NCI-H128 (cell line): ENCODE results near the gene ZBTB7C.

Source experiments
- DNase-seq: peaks from one replicate; lab custom pipeline; 2025; ENCODE audit not compliant: unreplicated experiment; lab: John Stamatoyannopoulos, UW

ZBTB7C gene

DNA sequence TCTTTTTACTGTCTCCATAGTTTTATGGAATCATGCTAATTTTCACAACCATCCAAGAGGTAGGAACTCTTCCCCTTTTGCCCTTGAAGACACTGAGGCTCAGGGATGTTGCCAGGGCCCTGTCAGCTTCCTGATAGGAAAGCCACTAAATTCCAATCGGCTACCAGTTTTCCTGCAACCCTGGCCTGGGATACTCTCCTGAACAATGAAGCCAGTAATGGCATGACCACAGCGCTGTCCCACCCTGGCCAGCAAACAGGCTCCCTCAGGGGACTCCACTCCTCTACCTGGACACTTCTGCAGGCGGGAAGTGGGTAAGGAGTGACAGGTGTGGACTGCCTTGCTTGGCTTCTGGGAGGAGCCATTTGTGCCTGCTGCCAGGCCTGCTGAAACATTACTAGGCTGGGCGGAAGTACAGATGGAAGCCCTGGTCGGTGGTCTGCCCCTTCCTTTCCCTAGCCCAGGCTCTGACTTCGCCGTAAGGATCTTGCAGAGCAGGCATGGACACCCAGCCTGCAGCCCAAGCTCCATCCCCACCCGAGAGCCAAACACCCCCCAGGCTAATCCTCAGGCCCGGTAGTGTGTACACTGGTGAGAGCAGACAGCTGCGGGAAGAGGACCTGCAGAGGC is 400.0 kb downstream of the ZBTB7C start:
- no peak for DNase-seq

DNA sequence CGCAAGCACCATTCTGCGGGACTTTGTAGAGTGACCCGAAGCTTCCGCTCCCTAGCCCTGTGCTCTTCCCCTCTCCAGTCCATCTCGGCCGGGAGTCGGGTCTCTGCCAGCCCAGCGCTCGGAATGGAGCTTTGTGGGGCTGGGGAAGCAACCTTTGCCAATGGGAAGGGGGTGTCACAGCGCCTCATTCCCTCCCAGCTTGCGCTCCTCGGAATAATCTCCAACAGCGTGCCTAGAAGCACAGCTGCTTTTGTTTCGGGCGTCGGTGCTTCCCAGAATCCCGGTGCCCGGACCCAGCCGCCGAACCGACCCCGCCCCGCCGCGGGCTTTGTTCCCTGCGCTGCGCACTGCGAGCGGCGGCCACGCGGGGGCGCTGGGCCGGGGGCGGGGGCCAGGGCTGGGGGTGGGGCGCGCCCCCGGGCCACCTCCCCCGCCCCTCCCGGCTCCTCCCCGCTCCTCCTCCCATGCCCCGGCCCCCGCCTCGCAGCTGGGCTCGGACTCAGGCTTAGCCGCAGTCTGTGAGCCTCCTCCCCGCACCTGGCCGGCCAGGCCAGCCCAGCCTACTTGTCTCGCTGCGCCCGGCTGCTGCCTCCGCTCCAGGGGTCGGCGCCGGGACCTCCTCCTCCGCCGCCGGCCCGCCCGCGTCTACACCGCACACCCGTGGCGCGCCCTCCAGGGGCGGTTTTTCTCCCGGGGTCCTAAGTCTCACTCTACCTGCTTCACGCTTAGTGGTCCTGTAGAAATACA is 401.1 kb downstream of the ZBTB7C start:
- DNase-seq: peak; percentile 38

DNA sequence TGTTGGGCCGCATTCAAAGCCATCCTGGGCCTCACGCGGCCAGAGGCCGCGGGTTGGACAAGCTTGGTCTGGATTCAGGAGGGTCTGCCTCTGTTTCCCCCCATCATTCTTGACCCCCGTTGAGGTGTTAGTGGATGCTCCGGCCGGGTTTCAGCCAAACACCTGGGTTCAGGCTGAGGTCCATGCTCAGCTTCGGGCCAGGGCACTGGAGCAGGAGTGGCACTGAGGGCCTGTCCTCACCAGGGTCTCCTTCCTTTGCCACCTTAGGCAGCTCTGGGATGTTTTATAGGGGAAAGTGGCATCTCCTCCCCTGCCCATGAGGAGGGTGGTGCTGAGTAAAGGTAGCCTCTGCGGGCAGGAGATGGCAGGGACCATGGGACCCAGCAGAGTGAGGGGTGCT is 401.8 kb downstream of the ZBTB7C start:
- DNase-seq: no peak

DNA sequence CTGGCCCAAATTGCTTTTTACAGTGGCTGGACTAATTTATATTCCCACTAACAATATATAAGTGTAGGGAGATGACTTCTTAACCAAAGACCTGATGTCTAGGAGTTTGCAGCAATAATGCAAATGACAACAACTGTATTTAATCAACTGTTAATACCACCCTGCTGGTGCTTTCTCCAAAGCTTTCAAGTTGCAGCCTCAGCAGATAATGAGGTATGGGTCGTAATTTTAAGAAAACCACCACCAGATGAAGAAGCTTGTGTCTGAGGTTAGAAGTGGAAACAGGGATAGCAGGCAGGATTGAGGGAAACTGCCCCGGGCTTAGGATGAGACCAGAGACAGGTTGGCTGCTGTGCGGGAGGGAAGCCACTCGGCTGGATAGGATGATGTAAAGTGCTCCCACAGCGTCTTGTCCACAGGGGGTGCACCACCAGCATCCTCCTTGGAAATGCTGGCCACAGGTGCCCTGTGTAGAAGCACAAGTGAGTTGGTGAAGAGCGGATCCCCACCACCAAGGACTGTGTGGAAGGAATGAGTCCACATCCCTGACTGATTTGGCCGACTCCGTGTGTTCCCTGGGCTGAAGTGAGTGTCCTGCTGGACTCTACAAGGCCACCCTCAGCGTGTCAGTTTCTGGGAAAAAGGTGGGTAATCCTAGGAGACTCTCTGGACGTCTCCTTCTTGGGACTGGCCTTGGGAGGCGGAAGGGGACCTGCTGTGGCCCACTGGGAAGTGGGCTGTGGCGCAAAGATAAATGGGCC is 402.6 kb downstream of the ZBTB7C start:
- no peak for DNase-seq

DNA sequence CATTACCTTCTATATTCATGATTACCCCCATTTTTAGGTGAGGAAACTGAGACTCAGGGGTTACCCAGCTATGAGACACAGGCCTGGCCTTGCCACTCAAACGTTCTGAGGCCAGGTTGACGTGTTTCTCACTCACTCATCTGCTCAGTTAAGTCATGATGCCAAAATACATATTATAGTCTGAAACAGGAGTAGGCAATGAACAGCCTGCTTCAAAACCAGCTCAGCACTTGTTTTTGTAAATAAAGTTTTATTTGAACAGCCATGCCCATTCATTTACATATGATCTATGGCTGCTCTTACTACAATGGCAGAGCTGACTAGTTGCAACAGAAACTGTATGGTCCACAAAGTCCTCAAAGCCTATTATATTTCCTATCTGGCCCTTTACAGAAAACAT is 404.6 kb downstream of the ZBTB7C start:
- DNase-seq: no peak

DNA sequence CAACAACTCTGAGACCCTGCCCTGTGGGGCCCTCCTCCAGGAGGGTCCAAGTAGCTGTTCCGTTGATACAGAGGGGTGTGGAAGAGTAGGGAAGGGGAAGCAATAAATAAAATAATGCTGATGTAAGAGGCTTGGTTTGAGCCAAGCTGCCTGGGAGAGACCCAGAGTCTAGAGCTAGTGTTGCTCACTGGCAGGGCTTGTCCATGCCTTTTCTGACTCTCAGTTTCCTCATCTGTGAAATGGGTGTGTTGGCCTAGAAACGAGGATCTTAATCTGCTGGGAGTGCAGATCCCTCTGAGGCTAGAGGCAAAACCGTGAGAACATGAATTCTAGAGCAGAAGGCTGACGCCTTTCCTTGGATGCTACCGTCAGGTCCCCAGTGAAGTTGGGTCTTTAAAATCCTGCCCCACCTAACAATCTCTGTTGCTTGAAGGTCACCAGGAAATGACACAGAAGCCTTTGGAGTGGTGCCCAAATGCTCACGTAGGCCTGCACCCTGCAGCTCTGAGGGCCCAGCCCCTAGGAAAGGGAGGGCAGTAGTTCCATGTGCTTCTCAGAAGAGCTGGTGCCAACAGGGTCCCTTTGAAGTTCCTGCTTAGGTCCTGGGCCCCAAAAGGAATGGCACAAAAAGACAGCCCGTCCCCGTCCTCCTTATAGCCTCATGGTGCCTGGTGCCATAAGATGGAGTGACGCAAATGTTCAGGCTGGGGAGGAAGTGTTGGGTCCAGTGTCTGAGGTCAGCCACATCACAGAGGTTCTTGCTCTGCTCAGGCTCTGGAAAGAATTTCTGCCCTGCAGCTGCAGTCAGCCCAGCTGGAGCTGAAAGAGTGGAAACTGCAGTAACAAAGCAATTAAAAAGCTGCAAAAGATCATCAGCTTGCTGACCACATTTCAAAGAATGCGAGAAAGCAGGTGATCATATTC is 405.5 kb downstream of the ZBTB7C start:
- no peak for DNase-seq

DNA sequence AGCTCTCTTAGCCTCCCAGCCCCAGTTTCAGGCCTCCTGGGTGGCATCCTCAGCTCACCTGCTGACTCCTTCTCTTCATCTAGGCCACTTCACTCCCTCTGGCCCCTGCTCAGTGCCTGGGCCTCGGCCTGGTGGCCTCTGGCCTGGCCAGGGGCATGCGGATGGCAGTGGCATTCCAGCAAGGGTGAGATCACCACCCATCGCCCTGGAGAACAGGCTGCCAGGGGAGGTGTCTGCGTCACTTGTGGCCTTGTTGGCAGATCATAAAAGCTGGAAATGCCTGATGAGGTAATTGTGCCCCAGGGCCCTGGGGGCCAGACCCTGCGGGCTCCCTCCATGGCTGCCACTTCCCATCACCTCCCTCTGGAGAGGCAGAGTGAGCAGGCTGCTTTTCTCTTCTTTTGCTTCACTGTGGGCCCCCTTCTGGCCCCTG is 406.2 kb downstream of the ZBTB7C start:
- no peak for DNase-seq

DNA sequence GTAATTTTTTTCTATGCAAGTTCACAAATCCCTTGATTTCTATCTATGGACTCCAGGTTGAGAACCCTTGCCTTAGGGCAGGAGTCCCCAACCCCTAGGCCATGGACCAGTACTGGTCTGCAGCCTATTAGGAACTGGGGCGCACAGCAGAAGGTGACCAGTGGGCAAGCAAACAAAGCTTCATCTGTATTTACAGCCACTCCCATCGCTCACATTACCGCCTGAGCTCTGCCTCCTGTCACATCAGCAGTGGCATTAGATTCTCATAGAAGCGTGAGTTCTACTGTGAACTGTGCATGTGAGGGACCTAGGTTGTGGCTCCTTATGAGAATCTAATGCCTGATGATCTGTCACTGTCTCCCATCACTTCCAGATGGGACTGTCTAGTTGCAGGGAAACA is 408.5 kb downstream of the ZBTB7C start:
- no peak for DNase-seq

DNA sequence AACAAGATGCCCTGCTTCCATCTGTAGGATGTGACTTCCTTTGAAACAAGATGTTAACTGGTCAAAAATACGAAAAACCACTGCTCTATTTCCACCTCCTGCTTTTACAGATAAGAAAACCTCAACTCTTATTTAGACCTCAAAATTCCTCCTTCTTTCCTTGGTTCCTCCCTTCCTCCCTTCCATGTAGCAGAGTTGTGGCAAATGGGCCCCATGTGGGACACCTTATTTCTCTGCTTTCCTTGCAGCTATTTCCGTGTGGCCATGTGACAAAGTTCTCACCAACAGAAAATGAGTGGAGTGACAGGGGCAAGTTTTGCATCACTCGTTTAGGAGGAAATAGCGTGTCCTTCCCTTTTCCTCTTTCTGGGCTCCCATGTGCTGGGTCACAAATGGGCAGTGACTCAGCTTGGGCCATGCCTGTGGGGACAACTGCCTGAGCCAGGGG is 409.4 kb downstream of the ZBTB7C start:
- DNase-seq: no peak

DNA sequence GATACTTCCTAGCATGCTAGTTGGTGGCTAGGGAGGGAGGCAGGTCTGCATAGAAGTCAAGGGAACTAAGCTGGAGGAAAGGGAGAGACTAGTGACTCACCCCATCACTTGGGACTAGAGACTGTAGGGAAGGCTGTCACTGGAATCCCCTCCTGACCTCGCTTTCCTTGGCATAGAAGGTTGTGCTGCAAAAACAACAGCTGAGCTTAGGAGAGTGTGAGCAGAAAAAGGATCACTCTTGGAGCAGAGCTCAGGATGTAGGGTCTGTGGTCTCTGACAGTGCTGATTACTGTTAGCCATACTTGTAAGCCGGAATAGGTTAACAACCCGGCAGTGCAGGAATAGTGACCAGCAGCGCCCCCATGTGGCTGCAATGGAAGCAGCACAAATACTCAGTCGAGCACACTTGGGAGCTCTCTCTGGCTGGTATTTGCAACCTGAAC is 411.8 kb downstream of the ZBTB7C start:
- no peak for DNase-seq

DNA sequence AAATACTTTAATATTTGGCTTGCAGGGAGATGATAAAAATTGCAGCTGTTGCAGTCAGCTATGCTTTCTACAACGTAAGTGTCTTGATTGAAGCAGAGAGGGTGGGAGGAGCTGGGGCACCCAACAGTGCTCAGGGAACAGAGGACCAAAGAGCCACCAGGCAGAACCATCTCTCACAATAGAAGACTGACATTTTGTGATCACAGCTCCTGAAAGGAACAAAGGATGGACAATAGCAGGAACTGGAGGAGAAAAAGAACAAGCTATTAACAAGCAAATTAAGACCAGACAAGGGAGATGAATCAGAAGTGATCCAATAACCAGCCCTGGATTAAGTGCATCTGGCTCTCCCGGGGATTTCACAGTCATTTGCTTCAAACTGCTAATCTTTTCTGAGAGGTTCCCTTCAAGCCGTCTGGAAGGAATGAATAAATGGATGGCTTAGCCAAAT is 413.1 kb downstream of the ZBTB7C start:
- no peak for DNase-seq

DNA sequence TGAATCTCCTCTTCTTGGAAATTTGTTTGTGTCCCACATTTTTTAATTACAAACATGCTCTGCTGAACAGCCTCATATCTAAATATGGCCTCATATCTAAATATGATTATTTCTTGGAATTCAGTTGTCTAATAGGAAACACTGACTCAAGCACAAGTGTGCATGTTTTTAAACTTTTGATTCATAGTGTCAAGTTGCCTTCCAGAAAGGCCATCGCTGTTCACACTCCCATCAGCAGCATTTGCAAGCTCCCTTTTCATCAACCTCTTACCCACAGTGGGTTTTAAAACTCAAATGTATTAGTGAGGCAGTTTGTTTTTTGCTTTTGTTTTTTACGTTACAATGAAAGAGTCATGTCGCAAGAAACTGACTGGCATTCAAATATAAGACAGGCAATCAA is 413.5 kb downstream of the ZBTB7C start:
- no peak for DNase-seq

DNA sequence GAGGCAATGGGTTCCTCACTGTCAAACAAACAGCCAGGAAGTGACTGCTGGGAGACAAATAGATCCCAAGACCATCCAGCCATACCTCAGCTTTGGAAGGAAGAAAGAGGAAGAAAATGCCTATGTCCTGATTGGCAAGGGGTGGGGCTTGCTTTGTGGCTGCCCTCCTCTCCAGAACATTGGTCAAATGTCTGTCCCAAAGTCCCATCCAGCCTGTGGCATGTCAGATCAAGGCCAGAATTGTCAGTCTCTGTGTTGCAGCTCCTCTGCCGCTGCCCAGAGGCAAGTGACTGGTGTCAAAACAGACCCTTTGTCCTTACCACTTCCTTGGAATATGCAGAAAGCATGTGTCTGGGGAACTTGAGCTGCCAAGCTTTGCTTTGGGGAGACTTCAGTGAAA is 415.8 kb downstream of the ZBTB7C start:
- no peak for DNase-seq

DNA sequence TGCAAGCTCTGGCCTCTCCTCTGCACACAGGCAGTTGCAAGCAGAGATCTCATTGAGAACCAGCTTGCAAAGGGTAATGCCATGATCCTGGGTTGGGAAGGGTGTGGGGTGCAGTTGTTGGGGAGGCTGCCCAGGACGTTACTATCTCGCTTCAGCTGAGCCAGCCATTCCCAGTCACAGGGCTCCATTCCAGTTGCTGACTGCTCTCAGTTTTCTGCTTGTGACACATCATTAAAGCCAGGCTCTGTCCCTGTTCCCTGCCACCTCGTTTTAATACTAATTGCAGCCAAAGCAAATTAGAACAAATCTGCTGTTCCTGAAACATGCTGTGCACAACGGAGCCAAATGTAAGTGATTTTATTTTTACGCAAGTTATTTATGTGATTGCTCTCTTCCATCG is 416.2 kb downstream of the ZBTB7C start:
- no peak for DNase-seq

DNA sequence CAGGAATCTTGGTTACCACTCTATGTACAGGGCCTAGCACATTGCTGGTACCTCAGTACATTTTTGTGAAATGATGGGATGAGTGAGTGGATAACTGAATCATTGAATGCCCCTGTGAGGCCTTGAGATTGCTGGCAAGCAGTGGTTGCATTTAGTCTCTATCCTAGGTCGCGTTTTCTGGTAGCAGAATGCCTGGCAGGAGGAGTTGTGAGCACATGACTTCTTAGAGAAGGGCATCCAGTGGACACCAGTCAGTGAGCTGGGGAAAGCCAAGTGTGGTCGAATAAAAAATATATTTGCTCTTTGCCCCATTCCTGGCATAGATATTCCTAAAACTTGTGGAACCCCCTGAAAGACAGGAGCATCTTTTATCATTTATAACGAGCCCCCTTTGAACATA is 416.9 kb downstream of the ZBTB7C start:
- no peak for DNase-seq

DNA sequence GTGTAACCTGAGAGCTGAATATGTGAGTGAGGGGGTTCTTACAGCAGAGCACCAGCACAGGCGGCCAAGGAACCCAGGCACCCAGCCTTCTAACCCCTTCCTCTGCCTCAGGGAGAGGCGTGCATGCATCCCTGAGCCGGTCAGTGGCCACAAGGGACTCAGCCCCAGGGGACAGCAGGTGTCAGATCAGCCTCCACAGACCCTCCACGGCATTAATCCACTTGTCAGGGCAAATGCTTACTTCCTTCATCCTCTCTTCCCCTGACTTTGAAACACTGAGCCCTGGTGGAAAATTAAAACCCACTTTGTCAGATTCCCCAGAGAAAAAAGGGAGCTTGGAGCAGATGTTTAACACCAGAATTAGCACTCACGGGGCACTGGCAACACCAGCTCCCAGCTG is 418.2 kb downstream of the ZBTB7C start:
- DNase-seq: no peak

DNA sequence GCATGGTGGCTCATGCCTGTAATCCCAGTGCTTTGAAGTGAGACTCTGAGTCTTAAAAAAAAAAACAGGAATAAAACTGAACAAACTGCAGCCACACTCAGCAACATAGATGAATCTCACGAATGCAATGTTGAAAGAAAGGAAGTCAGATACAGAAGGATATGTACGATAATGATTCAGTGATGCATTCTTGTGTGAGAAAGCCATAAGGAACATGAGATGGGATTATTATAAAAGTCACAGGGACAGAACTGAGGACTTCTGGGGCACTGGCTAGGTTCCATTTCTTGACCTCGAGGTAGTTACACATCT is 421.8 kb downstream of the ZBTB7C start:
- no peak for DNase-seq

DNA sequence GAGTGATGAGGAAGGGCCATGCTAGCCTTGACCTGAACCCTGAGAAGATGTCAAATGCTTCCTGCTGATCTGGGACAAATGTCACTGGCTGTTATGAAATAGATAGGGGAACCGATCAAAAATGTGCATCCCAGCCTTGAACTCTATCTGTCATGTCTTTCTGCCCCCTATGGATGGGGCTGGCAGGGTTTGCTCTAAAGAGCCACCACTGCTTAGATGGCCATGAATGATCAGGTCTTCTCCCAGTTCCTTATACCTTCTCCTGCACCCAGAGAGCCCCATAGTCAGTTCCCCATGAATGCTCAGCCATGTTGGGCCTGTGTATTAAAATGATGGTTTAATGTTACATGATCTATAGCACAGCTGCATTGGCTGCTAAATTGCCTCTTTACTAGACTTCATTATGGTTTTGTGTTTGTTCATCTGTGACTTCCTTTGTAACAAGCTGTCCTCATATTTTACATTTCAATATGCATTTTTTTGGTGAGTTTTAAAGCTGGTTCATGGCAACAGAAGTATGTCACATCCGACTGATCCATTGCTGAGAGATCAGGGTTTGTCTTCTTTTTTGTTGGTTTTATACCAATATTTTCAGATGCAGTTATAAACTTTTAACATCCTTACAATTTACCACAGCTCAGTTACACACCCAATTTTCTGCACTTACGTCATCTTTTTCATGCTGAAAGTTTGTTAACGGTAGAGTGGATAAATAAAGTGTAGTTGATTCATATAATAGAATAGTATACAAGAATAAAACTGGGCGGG is 422.4 kb downstream of the ZBTB7C start:
- DNase-seq: no peak

DNA sequence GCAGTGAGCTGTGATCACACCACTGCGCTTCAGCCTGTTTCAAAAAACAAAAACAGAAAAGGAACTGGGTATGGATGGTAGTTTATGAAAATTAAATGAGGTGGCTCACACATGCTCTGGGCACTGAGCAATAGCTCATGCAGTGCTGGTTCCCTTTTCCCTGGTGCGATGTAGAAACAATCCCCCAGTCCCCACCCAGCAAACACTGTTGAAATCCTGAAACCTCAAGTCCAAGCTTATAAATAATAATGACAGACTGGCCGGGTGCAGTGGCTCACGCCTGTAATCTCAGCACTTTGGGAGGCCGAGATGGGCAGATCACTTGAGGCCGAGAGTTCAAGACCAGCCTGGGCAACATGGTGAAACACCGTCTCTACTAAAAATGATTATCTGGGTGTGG is 423.3 kb downstream of the ZBTB7C start:
- DNase-seq: no peak

DNA sequence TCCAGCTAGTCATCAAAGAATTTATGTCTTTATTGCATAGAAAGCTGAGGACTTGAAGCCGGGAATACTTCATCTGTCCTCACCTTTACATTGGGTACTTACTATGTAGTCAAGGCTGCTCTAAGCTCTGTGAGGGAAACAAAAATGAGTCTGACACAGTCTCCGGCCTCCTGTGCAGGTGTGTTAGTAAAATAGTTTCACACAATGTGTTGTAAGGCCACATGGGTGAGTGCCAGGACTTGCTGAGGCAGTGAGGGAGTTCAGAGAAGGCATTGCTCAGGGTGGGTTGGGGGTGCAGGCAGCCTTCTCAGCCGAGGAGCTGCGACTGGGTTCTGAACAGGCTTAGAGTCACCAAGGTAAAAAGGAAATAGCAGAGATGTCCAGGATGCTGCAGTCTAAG is 424.2 kb downstream of the ZBTB7C start:
- DNase-seq: no peak
